HepG2 (cell line): ENCODE measurements around the gene SPHK2. TPM values are rescaled to one million over a fixed set of nuclear protein-coding genes. Genes with fewer than 3 reads are reported as not detected.

Source experiments
- ARID5B ChIP-seq: IDR thresholded peaks from 2 replicates; pipeline ENCODE4 v1.4.0; 2020; ENCODE audit warnings: mild to moderate bottlenecking, missing genetic modification reagents
- HNRNPUL1 ChIP-seq: fragments of 200-400 bp; formaldehyde crosslinking; IDR thresholded peaks from 2 replicates; pipeline ENCODE4 v1.6.1; 2017; ENCODE audit warnings: low read depth, mild to moderate bottlenecking, low read length, moderate library complexity
- IKZF5 ChIP-seq: IDR thresholded peaks from 2 replicates; pipeline ENCODE4 v1.6.1; 2018; ENCODE audit warnings: missing genetic modification reagents, mild to moderate bottlenecking, missing compliant biosample characterization
- IRF2 ChIP-seq: IDR thresholded peaks from 2 replicates; pipeline ENCODE4 v1.6.1; 2018; ENCODE audit warnings: missing genetic modification reagents, missing compliant biosample characterization
- IRF9 ChIP-seq: sonication (generic); formaldehyde crosslinking; IDR thresholded peaks from 2 replicates; pipeline ENCODE4 v1.8.0; 2022; ENCODE audit warnings: missing genetic modification reagents, mild to moderate bottlenecking, borderline replicate concordance
- KDM1A ChIP-seq: IDR thresholded peaks from 2 replicates; pipeline ENCODE4 v1.6.1; 2016; ENCODE audit warnings: missing compliant biosample characterization
- KLF13 ChIP-seq: sonication (generic); formaldehyde crosslinking; IDR thresholded peaks from 2 replicates; pipeline ENCODE4 v1.4.0; 2020; ENCODE audit warnings: mild to moderate bottlenecking, missing genetic modification reagents
- MAZ ChIP-seq, 2 experiments: sonication (generic) in 1 of 2; formaldehyde crosslinking in 1 of 2; IDR thresholded peaks; 2 replicates each; pipeline versions ENCODE4 v1.5.0 to v1.6.1; 2012 to 2020; ENCODE audit warnings: low read depth in 2 of 2, mild to moderate bottlenecking in 2 of 2, borderline replicate concordance in 1 of 2, improper control_type of control experiment in 1 of 2, low read length in 1 of 2, missing genetic modification reagents in 1 of 2, moderate library complexity in 1 of 2
- RBM39 ChIP-seq: fragments of 200-400 bp; formaldehyde crosslinking; IDR thresholded peaks from one replicate; pipeline ENCODE4 v1.6.1; 2018; ENCODE audit warnings: antibody characterized with exemption, mild to moderate bottlenecking, low read depth, low read length; ENCODE audit not compliant: poor library complexity, severe bottlenecking
- REL ChIP-seq: sonication (generic); formaldehyde crosslinking; conservative IDR thresholded peaks from 2 replicates; pipeline ENCODE4 v1.8.0; 2022; ENCODE audit warnings: mild to moderate bottlenecking, missing genetic modification reagents, moderate library complexity
- SMC3 ChIP-seq: IDR thresholded peaks from 2 replicates; pipeline ENCODE4 v1.6.1; 2011; ENCODE audit warnings: low read length, improper control_type of control experiment
- SOX5 ChIP-seq: IDR thresholded peaks from 2 replicates; pipeline ENCODE4 v1.6.1; 2016; ENCODE audit warnings: borderline replicate concordance
- TFDP2 ChIP-seq: sonication (generic); formaldehyde crosslinking; IDR thresholded peaks from 2 replicates; pipeline ENCODE4 v1.4.0; 2020; ENCODE audit warnings: missing genetic modification reagents
- ZGPAT ChIP-seq: IDR thresholded peaks from 2 replicates; pipeline ENCODE4 v1.6.1; 2016; ENCODE audit warnings: mild to moderate bottlenecking
- ZIK1 ChIP-seq: sonication (generic); formaldehyde crosslinking; IDR thresholded peaks from 2 replicates; pipeline ENCODE4 v1.5.0; 2020; ENCODE audit warnings: mild to moderate bottlenecking, low read depth, missing genetic modification reagents, borderline replicate concordance
- ZNF263 ChIP-seq: sonication (generic); formaldehyde crosslinking; IDR thresholded peaks from 2 replicates; pipeline ENCODE4 v1.4.0; 2020; ENCODE audit warnings: missing genetic modification reagents
- ZNF546 ChIP-seq: sonication (generic); formaldehyde crosslinking; conservative IDR thresholded peaks from 2 replicates; pipeline ENCODE4 v1.8.1; 2023; ENCODE audit warnings: mild to moderate bottlenecking, missing genetic modification reagents
- ZNF740 ChIP-seq: sonication (generic); formaldehyde crosslinking; IDR thresholded peaks from 2 replicates; pipeline ENCODE4 v1.4.0; 2020; ENCODE audit warnings: missing genetic modification reagents
- ZSCAN20 ChIP-seq: sonication (generic); formaldehyde crosslinking; IDR thresholded peaks from 2 replicates; pipeline ENCODE4 v1.4.0; 2020; ENCODE audit warnings: missing genetic modification reagents, mild to moderate bottlenecking, borderline replicate concordance
- polyA plus RNA-seq, 8 experiments: library from polyadenylated mRNA; depleted of rRNA in 3 of 8; stranded (reverse) in 7 of 8; unstranded in 1 of 8; fragments of >200 nt; fragmentation: Illumina TruSeq in 4 of 8; extraction: Trizol in 4 of 8; gene quantifications; 2 replicates each; pipeline versions ENCODE4 v1.2.1 to v1.2.3, GENCODE V29; 2011 to 2016; ENCODE audit warnings: low read depth in 4 of 8, missing spikeins in 1 of 8, mixed read lengths in 1 of 8; ENCODE audit not compliant: insufficient read depth in 1 of 8
- total RNA-seq, 5 experiments: library from RNA; depleted of rRNA; stranded (reverse); fragments of >200 nt; fragmentation: Illumina TruSeq; extraction: Trizol; gene quantifications; 2 replicates each; pipeline ENCODE4 v1.2.3, GENCODE V29; 2016; ENCODE audit warnings: low read depth in 1 of 5

SPHK2 gene
- total and polyA plus RNA-seq, 2 of the 13 experiments (the other 11 are each of a cell fraction or from before 2014, with no cell fraction given), result 2.9 to 14.4 TPM

- TF ChIP-seq MAZ (IDR thresholded peaks at IDR 0.05; ENCODE audit: borderline replicate concordance, low read depth, low read length) (no peak), MAZ (CRISPR knock-in tag; IDR thresholded peaks at IDR 0.05; ENCODE audit: low read depth) (peak; percentile 64; the same call in 1 of the 2 replicates), KLF13 (CRISPR knock-in tag) (no peak), ZSCAN20 (no peak), ZNF546 (CRISPR knock-in tag) (no peak), IKZF5 (peak; percentile 43; the same call in 1 of the 2 replicates), SMC3 (peak; percentile 34; the same call in 1 of the 2 replicates), ZIK1 (CRISPR knock-in tag) (no peak), ZNF263 (CRISPR knock-in tag) (peak; percentile 90), TFDP2 (CRISPR knock-in tag) (0 out of 2 replicates have a peak, but pooled peaks have one; percentile 43), ZNF740 (CRISPR knock-in tag) (0 out of 2 replicates have a peak, but pooled peaks have one; percentile 25), ZGPAT (peak; percentile 56; the same call in 1 of the 2 replicates), IRF2 (CRISPR knock-in tag) (peak; percentile 39; the same call in 1 of the 2 replicates), KDM1A (CRISPR knock-in tag) (peak; percentile 86), ARID5B (CRISPR knock-in tag) (peak; percentile 53), HNRNPUL1 (no peak), IRF9 (CRISPR knock-in tag) (no peak), SOX5 (CRISPR knock-in tag) (peak; percentile 11; the same call in 1 of the 2 replicates), REL (CRISPR knock-in tag) (no peak), RBM39 (peak; percentile 51)
Measured at GRCh38 chr19:48588670-48589401, 30.5 kb upstream of the SPHK2 start (continued).
